Measurements from ENCODE around the gene BRPF1.

- no peak for TF ChIP-seq POLR2AphosphoS5 (IDR thresholded peaks at IDR 0.05)
- TF ChIP-seq CTCF (IDR thresholded peaks at IDR 0.05), result no peak
- no peak for TF ChIP-seq POLR2A (IDR thresholded peaks at IDR 0.05)
Measured at GRCh38 chr3:9703736-9704346, 27.7 kb upstream of the BRPF1 start, which contains the start of gene CPNE9.
